Esophagus (tissue), 2 donors: ENCODE measurements around the gene VARS1. TPM values are rescaled to one million over a fixed set of nuclear protein-coding genes. Genes with fewer than 3 reads are reported as not detected.
A peak's percentile ranks its signal among the peaks of the same experiment; 100 is the strongest.
"Not testable (repeated sequence)": the region's sequence is repeated elsewhere in the genome, so short reads cannot be mapped to it uniquely, and the experiment has no call there.

ENCODE experiments used
- H3K27ac ChIP-seq, 2 donors: one replicate each; pipeline ENCODE4 v1.5.1; 2013; ENCODE audit warnings: low read depth in 2 of 2, mild to moderate bottlenecking in 2 of 2, inconsistent platforms in 1 of 2, low read length in 1 of 2, moderate library complexity in 1 of 2
- H3K27me3 ChIP-seq, 2 donors: one replicate each; pipeline ENCODE4 v1.6.1; 2013; ENCODE audit warnings: low read length in 2 of 2, control low read depth in 1 of 2, mild to moderate bottlenecking in 1 of 2; ENCODE audit not compliant: insufficient read depth in 2 of 2, control insufficient read depth in 1 of 2
- H3K36me3 ChIP-seq, 2 donors: one replicate each; pipeline ENCODE4 v1.6.1; 2013; ENCODE audit warnings: low read length in 1 of 2; ENCODE audit not compliant: control insufficient read depth in 2 of 2, insufficient read depth in 2 of 2
- H3K4me1 ChIP-seq, 2 donors: one replicate each; pipeline ENCODE4 v1.6.1; 2013; ENCODE audit warnings: low read length in 1 of 2; ENCODE audit not compliant: control insufficient read depth in 2 of 2, insufficient read depth in 2 of 2
- H3K4me3 ChIP-seq, 2 donors: one replicate each; pipeline ENCODE4 v1.5.1; 2013; ENCODE audit warnings: low read length in 2 of 2, mild to moderate bottlenecking in 2 of 2, low read depth in 1 of 2, moderate library complexity in 1 of 2
- H3K9me3 ChIP-seq, 2 donors: one replicate each; pipeline ENCODE4 v1.6.1; 2013; ENCODE audit warnings: mild to moderate bottlenecking in 2 of 2, low read depth in 1 of 2, low read length in 1 of 2, moderate library complexity in 1 of 2; ENCODE audit not compliant: control insufficient read depth in 2 of 2, insufficient read depth in 1 of 2
- WGBS, 2 donors: extraction: QIAGEN DNeasy Blood & Tissue Kit; methylation state at CpG; one replicate each; pipeline ENCODE4 v1.1.7; 2013; 5-methylcytosine and 5-hydroxymethylcytosine counted together
- polyA plus RNA-seq, 2 donors: library from polyadenylated mRNA; stranded (reverse); fragments of 200-250 nt; gene quantifications; one replicate each; pipeline ENCODE4 v1.2.3, GENCODE V29; 2013
- donor health status: healthy with polysubstance abuse.
- donor health status: Bipolar disorder and iron deficiency.

VARS1 gene
- polyA plus RNA-seq, result 10 to 100 TPM; 35.7 to 37.3 TPM

DNA sequence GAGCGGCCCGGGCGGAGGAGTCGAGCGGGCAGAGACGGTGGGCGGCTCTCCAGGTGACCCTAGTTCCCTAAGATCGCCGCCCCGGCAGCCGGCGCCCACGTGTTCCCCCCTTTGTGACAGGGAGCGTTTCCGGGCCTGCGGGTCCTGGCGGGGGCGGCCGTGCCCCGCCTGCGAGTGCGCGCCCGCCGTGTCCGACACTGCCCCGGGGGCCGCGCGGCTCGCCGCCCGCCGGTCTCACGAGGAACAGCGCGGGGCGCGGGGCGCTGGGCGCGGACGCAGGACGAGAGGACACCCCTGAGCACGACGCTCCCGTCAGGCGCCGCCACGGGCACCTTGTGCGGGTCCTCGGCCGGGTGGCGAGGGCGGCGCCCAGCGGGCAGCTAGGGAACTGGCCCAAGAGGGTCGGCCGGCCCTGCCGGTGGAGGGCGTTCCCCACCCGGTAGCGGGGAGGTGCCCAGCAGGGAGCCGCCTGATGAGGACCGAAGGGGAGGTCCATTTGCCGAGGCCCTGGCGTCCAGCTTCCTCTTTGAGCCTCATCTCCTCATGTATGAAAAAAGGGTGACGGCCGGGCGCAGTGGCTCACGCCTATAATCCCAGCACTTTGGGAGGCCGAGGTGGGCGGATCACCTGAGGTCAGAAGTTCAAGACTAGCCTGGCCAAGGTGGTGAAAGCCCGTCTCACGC lies at the start of gene VARS1:
TSS of gene VARS1 (minus strand) at position 137 of the 683 bp plus-strand sequence. CDS start 535 bp downstream, outside the sequence.
- Histone ChIP-seq H3K36me3 (peaks cover 0 to 7% of the 10 kb centered on the region in 2 donors), H3K4me1 (peaks cover 0 to 2% of the 10 kb centered on the region in 2 donors), H3K27me3 (no peaks in the 10 kb centered on the region), H3K27ac (peak within 1 kb of the TSS; percentile 94 to 96), H3K9me3 (no peaks in the 10 kb centered on the region), H3K4me3 (peak within 1 kb of the TSS; percentile 91 to 95)
- 1% methylated on average over 74 to 75 of the region's 75 CpGs for WGBS, 2 donors

DNA sequence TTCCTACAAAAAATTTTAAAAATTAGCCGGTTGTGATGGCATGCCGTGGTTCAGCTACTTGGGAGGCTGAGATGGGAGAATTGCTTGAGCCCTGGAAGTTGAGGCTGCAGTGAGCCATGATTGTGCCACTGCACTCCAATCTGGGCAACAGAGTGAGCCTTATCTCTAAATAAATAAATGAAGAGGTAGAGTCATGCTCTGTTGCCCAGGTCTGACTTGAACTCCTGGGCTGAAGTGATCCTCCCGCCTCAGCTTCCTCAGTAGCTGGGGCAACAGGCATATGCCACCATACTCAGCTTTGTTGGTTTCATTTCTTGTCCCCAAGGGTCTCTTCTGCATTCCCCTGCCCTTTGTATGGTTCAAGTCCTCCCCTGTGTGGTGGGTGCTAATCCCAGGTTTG lies 49.0 kb upstream of the VARS1 start:
- Histone ChIP-seq H3K27me3 (no peaks in the 10 kb centered on the region), H3K4me1 (no peaks in the 10 kb centered on the region), H3K27ac (no peak overlapping the region), H3K36me3 (no peaks in the 10 kb centered on the region), H3K9me3 (no peaks in the 10 kb centered on the region), H3K4me3 (no peak overlapping the region)
- whole genome bisulfite sequencing, 2 donors, result 86 to 94% methylated on average over 3 of the region's 3 CpGs

DNA sequence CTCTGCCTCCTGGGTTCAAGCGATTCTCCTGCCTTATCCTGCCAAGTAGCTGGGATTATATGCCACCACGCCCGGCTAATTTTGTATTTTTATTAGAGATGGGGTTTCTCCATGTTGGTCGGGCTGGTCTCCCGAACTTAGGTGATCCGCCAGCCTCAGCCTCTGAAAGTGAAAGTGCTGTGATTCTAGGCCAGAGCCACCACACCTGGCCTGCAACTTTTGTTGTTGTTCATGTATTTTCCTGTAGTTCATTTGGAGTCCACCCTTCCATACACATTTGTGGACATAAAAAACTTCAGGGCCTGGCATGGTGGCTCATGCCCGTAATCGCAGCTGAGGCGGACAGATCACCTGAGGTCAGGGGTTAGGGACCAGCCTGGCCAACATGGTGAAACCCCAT lies 46.5 kb upstream of the VARS1 start:
- 62 to 69% methylated on average over 9 of the region's 9 CpGs for WGBS, 2 donors
- Histone ChIP-seq H3K9me3 (no peaks in the 10 kb centered on the region), H3K27me3 (no peaks in the 10 kb centered on the region), H3K36me3 (peaks cover 0 to 14% of the 10 kb centered on the region in 2 donors), H3K4me3 (no peak overlapping the region), H3K4me1 (peaks cover 0 to 3% of the 10 kb centered on the region in 2 donors), H3K27ac (peak overlapping the region in 1 of 2 donors; percentile 35)

DNA sequence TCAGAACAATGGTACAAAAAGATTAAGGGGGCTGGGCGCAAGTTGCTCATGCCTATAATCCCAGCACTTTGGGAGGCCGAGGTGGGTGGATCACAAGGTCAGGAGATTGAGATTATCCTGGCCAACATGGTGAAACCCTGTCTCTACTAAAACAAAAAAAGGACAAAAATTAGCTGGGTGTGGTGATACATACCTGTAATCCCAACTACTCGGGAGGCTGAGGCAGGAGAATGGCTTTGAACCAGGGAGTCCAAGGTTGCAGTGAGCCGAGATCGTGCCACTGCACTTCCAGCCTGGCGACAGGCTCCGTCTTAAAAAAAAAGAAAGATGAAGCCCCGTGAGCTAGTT lies 44.2 kb upstream of the VARS1 start:
- not testable (repeated sequence) for H3K4me3 ChIP-seq, H3K9me3 ChIP-seq, H3K27me3 ChIP-seq, H3K4me1 ChIP-seq, H3K27ac ChIP-seq
- peaks cover 0 to 14% of the 10 kb centered on the region in 2 donors for H3K36me3 ChIP-seq
- 87 to 89% methylated on average over 8 of the region's 8 CpGs for WGBS, 2 donors

DNA sequence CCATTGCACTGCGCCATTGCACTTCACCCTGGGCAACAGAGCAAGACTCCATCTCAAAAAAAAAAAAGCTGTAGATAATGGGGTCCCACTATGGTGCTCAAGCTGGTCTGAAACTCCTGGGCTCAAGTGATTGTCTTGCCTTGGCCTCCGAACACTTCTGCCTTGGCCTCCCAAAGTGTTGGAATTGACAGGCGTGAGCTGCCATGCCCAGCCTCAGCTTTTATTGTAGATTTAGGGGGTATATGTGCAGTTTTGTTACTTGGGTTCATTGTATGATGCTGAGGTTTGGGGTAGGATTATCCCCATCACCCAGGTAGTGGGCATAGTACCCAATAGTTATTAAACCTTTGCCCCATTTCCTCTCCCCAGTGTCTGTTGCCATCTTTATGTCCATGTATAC lies 43.4 kb upstream of the VARS1 start:
- Histone ChIP-seq H3K27me3 (no peaks in the 10 kb centered on the region), H3K27ac (no peak overlapping the region), H3K4me3 (no peak overlapping the region), H3K4me1 (peaks cover 0 to 5% of the 10 kb centered on the region in 2 donors), H3K36me3 (peaks cover 0 to 14% of the 10 kb centered on the region in 2 donors), H3K9me3 (no peaks in the 10 kb centered on the region)
- WGBS, 2 donors, result 96 to 98% methylated on average over 3 of the region's 3 CpGs

DNA sequence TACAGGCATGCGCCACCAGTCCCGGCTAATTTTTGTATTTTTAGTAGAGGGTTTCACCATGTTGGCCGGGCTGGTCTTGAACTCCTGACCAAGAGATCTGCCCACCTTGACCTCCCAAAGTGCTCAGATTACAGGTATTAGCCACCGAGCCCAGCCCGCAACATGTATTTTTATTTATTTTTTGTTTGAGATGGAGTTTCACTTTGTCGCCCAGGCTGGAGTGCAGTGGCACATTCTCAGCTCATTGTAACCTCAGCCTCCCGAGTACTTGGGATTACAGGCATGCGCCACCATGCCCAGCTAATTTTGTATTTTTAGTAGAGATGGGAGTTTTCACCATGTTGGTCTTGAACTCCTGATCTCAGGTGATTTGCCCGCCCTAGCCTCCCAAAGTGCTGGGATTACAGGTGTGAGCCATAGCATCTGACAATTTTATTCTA lies 42.6 kb upstream of the VARS1 start:
- H3K4me3 ChIP-seq, H3K27me3 ChIP-seq, H3K4me1 ChIP-seq, H3K27ac ChIP-seq, H3K9me3 ChIP-seq: not testable (repeated sequence)
- 73 to 80% methylated on average over 9 of the region's 9 CpGs for WGBS, 2 donors
- H3K36me3 ChIP-seq, result peaks cover 0 to 14% of the 10 kb centered on the region in 2 donors

DNA sequence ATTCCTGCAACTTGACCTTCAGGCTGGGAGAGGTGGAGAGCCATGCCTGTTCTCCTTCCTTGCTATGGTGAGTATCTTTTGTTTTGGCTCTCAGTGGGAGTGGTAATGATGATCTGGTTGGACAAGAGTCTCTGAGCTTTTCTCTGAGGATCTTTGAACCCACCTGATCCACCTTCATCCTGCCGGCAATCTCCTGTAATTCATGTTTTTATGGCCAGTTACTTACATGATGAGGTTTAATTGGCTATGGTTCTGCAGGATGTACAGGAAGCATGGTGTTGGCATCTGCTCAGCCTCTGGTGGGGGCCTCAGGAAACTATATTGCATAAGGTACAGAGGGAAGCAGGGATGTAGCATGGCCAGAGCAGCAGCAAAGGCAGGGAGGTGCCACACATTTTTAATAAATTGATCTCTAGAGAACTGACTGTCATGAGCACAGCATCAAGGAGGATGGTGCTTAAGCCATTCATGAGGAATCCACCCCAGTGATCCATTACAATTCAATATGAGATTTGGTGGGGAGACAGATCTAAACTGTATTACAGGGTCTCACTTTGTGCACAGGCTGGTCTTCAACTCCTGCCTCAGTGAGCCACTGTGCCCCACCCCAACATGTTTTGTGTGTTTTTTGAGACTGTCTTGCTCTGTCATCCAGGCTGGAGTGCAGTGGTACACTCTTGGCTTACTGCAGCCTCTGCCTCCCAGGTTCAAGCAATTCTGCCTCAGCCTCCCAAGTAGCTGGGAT lies 42.0 kb upstream of the VARS1 start:
- peaks cover 0 to 7% of the 10 kb centered on the region in 2 donors for H3K4me1 ChIP-seq
- no peaks in the 10 kb centered on the region for H3K9me3 ChIP-seq
- peaks cover 0 to 14% of the 10 kb centered on the region in 2 donors for H3K36me3 ChIP-seq
- no peaks in the 10 kb centered on the region for H3K27me3 ChIP-seq
- H3K27ac ChIP-seq, result peak overlapping the region in 1 of 2 donors; percentile 38
- H3K4me3 ChIP-seq, result peak overlapping the region in 1 of 2 donors; percentile 68
- WGBS, 2 donors, result 21 to 26% methylated on average over 1 of the region's 1 CpG

DNA sequence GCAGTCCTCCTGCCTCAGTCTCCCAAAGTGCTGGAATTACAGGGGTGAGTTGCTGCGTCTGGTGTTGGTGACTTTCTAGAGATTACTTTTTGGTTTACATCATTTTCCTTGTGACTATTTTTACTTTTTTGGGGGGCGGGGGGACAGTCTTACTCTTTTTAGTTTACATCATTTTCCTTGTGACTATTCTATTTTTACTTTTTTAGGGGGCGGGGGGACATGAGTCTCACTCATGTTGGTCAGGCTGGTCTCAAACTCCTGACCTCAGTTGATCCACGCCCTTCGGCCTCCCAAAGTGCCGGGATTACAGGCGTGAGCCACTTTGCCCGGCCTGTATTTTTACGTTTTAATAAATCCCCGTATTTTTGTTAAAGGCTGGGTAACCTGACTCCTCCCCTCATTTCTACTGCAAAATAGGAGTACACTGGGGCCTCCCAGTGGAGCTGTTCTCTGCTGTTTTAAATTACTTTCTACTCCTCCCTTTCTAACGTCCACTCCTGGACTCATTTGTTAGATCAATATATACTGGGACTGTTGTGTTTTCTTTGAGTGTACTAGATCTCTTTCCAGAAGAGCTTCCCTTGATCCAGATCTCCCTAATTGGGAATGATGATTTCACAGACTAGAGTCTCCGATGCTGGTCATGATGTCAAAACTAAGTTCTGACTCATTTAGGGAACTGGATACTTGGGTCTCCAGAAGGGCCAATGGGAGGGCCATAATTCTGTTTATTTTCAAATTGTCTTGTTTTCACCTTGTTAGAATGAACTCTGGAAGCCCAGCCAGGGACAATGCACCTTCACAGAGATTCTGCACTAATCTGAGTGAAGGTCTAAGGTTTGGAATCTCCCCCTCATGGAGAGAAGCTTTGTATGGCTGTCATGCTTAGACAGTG lies 41.2 kb upstream of the VARS1 start:
- peak overlapping the region; percentile 33 to 68 for H3K4me3 ChIP-seq
- no peaks in the 10 kb centered on the region for H3K27me3 ChIP-seq
- H3K9me3 ChIP-seq, result no peaks in the 10 kb centered on the region
- 9 to 14% methylated on average over 12 of the region's 12 CpGs for whole genome bisulfite sequencing, 2 donors
- peaks cover 0 to 7% of the 10 kb centered on the region in 2 donors for H3K4me1 ChIP-seq
- H3K27ac ChIP-seq, result peak overlapping the region; percentile 26 to 91
- H3K36me3 ChIP-seq, result peaks cover 0 to 14% of the 10 kb centered on the region in 2 donors

DNA sequence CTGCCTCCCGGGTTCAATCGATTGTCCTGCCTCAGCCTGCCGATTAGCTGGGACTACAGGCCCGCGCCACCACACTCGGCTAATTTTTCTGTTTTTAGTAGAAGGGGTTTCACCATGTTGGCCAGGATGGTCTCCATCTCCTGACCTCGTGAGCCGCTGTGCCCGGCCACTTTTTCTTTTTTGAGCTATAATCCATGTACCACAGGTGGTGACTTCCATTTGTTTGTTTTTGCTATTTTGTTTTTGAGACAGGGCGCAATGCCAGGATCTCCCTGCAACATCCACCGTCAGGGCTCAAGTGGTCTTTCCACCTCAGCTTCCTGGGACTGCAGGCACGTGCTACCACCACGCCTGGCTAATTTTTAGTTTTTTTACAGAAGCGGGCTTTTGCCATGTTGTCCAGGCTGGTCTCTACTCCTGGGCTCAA lies 40.5 kb upstream of the VARS1 start:
- Histone ChIP-seq H3K9me3 (no peaks in the 10 kb centered on the region), H3K27ac (peak overlapping the region; percentile 26 to 91), H3K4me3 (peak overlapping the region; percentile 33 to 68), H3K27me3 (no peaks in the 10 kb centered on the region), H3K36me3 (peaks cover 0 to 14% of the 10 kb centered on the region in 2 donors), H3K4me1 (peaks cover 0 to 10% of the 10 kb centered on the region in 2 donors)
- 9% methylated on average over 14 of the region's 14 CpGs for WGBS, 2 donors
